Stimulated activated CD8-positive, alpha-beta memory T cell treated with anti-CD3 and anti-CD28 coated beads, Interleukin-4, amount 100 ng/mL, for 24 hours (primary cell): ENCODE measurements around the gene CARS1.
"Not testable (repeated sequence)": the region's sequence is repeated elsewhere in the genome, so short reads cannot be mapped to it uniquely, and the experiment has no call there.

Source experiments
- DNase-seq: peaks from one replicate; pipeline ENCODE4 v3.0.0-alpha.2; 2020; ENCODE audit warnings: low read depth

CARS1 gene

DNA sequence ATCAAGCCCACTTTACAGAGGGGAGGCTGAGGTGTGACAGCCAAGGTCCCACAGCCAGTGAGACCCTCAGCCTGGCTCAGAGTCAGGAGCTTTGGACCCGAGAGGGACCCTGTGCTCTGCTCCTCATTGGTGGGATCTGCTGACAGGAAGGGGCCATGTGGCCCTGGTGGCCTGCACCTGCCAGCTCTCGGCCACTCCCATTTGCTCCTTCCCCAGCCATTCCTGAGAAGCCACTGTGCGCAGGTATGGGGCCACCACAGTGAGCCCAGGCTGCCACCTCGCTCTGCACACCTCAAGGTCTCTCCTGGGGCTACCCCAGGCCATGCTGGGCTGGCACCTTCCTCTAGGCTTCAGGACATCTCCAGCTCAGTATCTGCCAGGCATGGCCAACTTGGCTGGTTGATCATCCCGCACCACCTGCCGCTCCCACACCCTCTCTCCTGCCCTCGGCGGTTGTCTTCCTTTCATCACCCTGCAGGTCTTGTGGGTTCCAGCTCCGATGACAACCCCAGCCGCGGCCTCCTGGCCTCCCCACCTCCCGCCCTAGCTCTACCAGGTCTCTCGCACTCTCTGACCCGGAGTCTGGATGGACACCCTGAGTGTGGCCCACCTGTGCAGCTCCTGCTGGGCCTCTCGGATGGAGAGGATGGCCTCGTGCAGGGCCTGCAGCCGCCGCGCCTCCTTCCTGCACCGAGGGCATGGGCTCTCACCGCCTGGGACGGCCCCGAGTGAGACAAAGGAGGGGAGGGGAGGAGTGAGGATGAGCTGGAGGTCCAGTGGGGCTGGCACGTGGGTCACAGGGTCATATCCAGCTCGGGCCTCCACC lies 32.2 kb upstream of the CARS1 start:
- DNase-seq, result no peak

- DNase-seq, result no peak
Measured at GRCh38 chr11:3088806-3089205, 31.6 kb upstream of the CARS1 start.

- no peak for DNase-seq
Measured at GRCh38 chr11:3087821-3088800, 30.9 kb upstream of the CARS1 start.

DNA sequence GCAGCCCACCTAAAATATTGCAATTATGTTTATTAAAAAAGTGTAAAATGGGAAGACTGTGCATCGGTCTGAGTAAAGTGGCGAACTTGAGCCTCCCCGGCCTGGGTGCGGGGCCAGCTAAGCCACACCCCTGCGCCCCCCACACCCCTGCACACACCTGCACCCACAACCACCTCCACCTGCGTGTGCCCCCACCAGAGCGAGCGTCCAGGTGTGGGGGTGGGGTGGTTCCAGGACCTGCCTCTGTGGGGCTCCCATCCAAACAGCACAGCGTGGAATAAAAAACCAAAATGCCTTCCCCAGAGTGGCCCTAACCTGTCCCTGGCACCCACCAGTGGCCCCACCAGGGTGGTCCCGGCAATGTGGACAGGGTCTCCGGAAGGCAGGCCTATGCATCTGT lies 30.1 kb upstream of the CARS1 start:
- DNase-seq, result no peak

DNA sequence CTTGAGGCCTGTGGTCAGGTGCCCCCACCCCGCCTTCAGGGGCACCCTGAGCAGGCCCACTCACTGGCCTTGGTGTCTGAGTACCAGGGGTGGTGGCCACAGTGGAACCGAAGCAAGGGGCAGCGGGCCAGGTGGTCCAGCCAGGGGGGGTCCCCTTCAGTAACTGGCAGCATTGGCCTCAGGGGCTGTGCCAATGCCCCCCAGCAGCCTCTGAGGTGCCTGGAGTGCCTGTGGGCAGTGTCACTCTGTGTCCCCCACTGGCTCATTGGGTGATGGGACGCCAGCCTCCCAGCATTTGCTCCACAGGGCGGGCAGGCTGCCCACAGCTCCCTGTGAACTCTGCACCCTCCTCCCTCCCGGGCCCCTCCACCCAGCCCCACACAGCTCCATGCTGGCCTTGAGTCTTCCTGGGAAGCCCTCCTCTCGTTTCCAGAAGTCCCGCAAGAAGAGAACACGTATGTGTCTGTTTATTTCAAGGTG lies 29.5 kb upstream of the CARS1 start:
- no peak for DNase-seq

DNA sequence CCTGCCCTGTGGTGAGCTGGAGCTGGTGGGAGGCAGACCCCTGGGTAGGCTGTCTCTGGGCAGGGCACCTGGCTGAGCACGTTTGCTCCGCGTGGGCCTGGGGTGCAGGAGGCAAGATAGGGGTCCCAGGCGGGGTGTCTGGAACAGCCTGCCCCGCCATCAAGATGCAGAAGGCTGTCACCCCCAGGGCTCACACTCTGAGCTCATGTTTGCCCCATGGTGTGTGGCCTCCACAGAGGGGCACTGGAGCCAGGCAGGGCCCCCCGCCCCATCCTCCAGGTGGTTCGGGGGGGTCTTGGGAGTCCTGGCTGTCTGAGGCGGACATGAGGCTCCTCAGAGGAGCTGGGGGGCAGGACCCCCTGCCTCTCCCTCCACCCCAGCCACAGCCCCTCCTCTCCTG lies 28.9 kb upstream of the CARS1 start:
- no peak for DNase-seq

DNA sequence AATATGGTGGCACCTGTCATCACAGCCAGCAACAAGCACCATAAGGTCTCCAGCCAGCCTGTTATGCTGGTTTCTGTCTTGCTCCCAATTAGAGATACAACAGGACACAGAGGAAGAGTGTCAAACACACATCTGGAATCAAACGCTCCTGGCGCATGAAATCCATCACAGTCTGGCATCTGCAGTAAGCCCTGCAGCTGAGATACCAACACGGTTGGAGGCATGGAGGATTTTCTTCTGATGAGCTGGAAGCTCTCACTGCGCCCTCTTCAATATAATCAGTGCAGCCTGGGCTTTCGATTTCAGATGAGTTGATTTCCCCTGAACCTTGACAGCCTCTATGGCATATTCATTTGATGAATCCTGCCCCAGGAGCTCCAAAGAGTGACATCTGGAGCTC lies 27.8 kb upstream of the CARS1 start:
- no peak for DNase-seq

DNA sequence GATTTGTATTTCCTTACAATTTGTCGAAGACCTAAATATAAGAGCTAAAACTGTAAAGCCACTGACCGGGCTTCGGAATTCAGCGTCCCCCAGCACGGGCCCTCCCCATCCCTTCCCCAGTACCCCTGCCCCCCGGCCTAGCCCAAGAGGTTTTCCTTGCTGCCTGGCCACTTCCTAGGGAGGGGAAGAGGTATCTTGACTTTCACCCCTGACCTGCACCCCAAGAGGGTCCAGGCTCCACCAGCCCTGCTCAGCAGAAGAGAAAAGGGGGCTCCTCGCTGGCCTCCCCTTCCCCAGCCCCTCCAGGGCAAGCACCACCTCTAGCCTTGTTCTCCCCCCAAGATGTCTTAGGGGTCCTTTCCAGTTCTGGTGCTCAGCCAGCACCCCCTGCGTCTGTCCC lies 26.1 kb upstream of the CARS1 start:
- no peak for DNase-seq

GRCh38 chr11:3081386-3081751 lies 24.1 kb upstream of the CARS1 start:
- DNase-seq, result no peak

GRCh38 chr11:3080733-3081385 lies 23.6 kb upstream of the CARS1 start:
- no peak for DNase-seq

- no peak for DNase-seq
Measured at GRCh38 chr11:3080104-3080503, 22.9 kb upstream of the CARS1 start.

DNA sequence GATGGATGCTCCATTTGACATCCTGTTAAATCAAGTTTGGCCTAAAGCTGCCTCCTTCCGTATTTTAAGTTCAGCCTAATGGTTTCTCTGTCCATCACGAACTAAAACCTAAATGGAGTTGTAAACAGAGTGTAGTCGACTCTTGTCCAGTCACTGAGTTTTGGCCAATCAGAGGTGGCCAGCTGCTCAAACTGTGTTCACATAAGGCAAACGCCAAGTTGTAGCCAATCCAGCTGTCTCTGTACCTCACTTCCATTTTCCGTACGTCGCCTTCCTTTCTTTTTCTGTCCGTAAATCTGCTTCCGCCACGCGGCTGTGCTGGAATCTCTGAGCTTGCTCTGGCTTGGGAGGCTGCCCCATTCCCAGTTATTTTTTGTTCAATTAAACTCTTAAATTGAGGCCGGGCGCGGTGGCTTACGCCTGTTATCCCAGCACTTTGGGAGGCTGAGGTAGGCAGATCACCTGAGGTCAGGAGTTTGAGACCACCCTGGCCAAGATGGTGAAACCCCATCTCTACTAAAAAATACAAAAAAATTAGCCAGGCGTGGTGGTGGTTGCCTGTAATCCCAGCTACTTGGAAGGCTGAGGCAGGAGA lies 20.7 kb upstream of the CARS1 start:
- no peak for DNase-seq

DNA sequence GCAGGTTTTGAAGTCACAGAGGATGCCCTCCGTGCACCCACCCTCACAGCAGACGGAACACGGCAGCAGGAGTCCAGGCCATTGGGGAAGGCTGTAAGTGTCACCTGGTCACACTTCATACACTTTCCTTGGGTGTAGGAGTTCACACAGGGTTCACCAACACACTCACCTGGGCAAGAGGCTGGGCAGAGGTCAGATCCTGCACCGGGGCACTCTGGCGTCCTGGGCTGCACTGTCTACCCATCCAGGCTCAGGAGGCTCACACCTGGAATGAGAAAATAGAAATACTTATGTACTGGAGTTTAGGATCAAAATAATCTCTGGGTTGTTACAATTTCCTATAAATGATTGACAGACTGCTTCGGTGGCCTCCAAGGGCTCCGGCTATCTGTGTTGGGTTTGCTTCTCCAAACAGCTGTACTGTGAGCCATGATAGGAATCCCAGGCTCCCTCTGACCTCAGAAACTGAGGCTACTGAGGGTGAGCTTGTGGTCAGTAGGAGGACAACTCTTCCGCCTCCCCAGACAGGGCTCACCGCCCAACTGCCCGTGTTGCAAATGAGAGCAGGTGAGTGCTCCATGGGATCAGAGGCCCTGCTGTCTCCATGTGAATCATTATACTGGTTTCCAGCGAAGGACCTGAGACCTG lies 20.1 kb upstream of the CARS1 start:
- DNase-seq, result no peak

DNA sequence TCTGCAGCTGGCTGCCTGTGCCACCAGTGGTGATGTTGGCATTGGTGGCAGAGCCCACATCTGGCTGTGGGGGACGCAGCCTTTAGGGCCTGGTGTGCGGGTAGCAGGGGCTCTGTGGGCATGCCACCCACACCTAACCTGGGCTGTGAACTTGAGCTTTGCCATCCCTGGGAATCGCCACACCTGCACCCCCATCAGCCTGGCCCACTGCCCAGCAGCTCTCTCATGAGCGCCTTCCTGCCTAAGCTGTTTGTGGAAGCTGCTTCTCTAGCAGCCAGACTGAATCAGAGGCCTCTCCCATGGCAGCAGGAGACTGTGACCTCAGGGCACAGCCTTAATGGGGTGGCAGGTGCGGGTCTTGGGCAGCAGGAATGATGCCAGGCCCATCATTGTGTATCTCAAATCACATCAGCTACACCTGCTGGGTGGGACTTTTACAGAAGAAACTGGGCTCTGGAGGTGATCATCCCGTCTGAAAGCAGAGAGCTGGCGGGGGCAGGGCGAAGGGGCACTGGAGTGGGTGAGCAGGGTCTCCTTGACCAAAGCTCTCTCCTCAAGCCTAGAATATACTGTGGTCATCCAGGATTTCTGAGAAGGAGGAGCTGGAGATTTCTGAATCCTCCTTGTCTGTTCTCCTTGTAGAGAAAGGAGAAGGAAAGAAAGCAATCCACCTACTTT lies 17.8 kb upstream of the CARS1 start:
- no peak for DNase-seq

- DNase-seq, result no peak
Measured at GRCh38 chr11:3073029-3073435, 15.8 kb upstream of the CARS1 start.

- no peak for DNase-seq
Measured at GRCh38 chr11:3069425-3069824, 12.2 kb upstream of the CARS1 start.

- not testable (repeated sequence) for DNase-seq
Measured at GRCh38 chr11:3066308-3066707, 9.1 kb upstream of the CARS1 start.

DNA sequence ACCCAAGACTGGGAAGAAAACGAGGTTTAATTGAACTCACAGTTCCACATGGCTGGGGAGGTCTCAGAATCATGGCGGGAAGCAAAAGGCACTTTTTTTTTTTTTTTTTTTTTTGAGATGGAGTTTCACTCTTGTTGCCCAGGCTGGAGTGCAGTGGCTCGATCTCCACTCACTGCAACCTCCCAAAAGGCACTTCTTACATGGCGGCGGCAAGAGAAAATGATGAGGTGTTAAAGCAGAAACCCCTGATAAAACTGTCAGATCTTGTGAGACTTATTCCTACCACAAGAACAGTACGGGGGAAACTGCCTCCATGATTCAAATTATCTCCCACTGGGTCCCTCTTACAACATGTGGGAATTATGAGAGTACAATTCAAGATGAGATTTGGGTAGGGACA lies 7.5 kb upstream of the CARS1 start:
- not testable (repeated sequence) for DNase-seq

GRCh38 chr11:3063876-3064275 lies 6.7 kb upstream of the CARS1 start:
- not testable (repeated sequence) for DNase-seq

- not testable (repeated sequence) for DNase-seq
Measured at GRCh38 chr11:3063432-3063831, 6.2 kb upstream of the CARS1 start.
